GM19240 (cell line): ENCODE data around the gene CEP131.
"Not testable (repeated sequence)": the region's sequence is repeated elsewhere in the genome, so short reads cannot be mapped to it uniquely, and the experiment has no call there.

ENCODE experiments used
- DNase-seq: peaks from one replicate; pipeline ENCODE4 v3.0.0; 2011; ENCODE audit warnings: low spot score; ENCODE audit not compliant: insufficient read length

Gene CEP131

GRCh38 chr17:81166033-81166492 is 56.7 kb downstream of the CEP131 start, which contains the start of gene AATK:
Gene AATK (minus strand): TSS chr17:81166221. CDS start chr17:81165992, 229 bp downstream.
- no peak for DNase-seq

DNA sequence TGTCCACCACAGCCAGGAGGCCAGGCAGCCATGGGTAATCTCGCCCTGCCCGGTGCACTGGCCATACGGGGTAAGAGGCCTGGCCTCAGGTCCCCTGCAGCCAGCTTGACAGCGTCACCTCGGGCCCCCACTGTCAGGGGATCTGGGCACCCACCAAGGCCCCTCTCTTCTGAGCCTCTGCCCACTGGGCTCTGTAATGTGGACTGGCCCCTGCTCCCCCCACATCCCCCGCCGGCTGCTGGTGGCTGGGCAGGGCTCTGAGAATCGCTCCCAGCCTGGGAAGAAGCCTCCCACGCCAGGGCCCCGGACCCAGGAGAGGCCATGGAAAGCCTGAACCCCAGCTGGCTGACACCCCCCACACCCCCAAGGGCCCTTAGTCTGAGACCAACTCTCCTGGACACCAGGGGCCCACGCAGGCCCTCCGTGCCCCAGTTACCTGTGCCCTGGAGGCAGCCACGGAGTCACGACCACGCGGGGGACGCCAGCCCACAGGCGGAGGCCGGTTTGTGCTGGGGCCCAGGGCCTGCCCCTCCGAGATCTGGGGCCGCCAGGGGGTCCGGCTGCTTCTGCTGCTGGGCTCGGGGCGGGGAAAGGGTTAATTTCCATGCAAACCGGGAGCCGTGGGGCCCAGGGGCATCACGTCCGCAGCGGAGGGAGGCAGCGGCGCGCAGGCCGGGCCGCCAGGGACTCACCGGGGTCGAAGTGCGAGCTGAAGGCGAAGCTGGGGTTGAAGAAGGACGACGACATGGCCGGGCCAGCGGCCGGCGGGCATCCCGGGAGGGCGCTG is 57.3 kb downstream of the CEP131 start, which contains the start of gene PVALEF:
PVALEF (plus strand) TSS at position 262 of the 787 bp plus-strand sequence. CDS start 15,720 bp downstream, outside the sequence.
- DNase-seq, result no peak

- DNase-seq, result no peak
These were observed 58.2 kb downstream of the CEP131 start for GRCh38 chr17:81164371-81165245.

DNA sequence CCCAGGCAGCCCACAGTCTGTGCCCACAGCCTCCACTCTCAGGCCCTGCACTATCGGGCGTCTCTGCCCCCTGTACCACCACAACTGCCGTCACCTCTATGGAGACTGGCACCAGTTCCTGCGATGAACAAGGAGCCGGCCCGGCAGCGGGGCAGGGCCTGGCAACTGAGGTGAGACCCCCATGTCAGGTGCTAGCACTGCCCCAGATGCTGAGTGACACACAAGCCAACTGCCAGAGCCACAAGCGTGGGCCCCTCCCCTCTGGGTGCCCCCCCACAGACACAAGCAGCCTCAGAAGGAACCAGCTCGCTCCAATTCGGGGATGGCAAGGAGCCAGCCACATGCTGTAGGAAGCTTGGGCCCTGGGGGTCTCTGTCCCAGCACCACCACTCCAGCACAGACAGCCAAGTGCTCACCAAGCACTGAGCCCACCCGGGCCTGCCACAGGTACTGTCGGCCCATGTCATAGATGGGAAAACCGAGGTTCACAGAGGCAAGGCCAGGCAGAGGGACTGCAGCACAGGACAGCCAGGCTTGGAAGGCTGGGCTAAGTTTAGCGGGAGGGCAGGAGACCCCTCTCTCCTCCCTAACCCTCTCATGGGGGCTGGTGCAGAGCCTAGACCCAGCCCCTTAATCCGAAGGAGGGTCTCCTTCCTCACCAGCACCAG is 58.9 kb downstream of the CEP131 start:
- no peak for DNase-seq

DNA sequence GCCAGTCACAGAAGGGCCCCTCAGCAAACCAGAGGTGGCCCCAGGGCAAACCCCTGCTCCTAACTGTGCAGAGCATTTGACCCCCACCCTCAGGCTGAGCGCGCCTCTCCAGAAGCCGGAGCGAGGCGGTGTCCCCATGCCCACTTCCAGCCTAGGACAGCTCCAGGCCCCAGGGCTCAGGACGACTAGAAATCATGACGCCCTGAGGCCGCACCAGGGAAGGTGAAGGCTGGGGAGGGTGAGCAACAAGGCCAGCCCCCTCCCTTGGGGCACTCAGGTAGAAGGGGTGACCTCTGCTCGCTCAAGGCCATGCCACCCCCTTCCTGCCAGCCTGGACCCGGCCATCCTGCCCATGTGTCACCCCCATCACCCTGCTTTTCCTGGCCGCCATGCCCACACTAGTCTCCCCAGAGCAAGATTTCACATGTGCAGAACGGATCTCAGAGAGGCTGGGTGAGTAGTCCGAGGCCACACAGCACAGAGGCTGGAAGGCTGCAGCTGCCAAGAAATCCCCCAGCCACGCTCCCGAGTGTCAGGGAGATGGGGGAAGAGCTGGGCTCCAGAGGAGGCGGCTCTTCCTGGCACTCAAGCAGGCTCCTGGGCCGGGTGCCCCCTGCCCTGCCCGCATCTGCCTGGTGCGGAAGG is 59.6 kb downstream of the CEP131 start:
- no peak for DNase-seq

- no peak for DNase-seq
These were observed 60.3 kb downstream of the CEP131 start for GRCh38 chr17:81162491-81162890.

- DNase-seq, result no peak
These were observed 60.8 kb downstream of the CEP131 start for GRCh38 chr17:81161972-81162371.

GRCh38 chr17:81161536-81161935 is 61.2 kb downstream of the CEP131 start:
- no peak for DNase-seq

DNA sequence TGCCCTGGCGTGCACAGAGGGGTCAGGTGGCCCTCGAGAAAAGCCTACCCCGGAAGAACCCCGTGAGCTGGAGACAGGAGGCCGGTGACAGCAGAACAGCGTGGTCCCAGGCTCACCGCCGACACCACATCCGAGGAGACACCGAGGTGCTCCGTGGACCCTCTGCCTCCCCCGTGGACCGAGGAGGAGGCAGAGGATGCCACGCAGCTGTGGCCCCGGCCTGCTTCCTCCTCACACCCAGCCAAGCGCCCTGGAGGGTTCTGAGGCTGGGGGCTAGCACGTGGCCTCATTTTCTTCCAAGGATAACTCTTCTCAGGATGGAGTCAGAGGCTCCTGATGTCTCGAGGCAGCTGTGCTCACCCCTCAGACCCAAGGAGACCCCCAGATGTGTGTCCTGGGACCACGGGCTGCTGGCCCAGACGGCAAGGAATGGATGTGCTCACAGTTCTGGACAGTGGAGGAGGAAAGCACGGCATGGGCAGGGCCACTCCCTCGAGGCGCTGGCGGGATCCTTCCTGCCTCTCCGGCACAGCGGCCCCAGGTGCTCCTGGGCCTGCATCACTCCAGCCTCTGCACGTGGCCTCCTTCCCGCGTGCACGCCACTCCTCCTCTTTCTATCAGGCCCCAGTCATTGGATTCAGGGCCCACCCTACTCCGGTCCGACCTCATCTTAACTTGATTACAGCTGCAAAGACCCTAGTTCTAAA is 61.9 kb downstream of the CEP131 start:
- no peak for DNase-seq

DNA sequence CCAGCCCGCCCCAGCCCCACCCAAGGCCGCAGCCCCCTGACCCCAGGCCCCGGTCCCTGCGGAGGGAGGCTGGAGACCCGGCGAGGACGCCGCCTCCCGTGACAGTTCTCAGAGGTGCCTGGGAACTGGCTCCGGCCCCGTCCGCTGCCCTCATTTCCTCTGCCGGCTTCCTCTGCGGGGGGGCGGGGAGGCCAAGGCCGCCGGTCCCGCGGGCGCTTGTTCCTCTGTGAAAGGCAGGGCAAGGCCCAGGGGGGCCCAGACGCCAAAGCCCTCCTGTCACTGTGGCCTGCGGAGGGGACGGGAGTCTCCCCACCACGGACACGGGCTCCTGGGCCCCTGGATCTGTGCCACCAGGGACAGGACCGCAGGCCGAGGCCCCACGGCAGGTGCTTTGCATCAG is 62.5 kb downstream of the CEP131 start:
- DNase-seq, result no peak

DNA sequence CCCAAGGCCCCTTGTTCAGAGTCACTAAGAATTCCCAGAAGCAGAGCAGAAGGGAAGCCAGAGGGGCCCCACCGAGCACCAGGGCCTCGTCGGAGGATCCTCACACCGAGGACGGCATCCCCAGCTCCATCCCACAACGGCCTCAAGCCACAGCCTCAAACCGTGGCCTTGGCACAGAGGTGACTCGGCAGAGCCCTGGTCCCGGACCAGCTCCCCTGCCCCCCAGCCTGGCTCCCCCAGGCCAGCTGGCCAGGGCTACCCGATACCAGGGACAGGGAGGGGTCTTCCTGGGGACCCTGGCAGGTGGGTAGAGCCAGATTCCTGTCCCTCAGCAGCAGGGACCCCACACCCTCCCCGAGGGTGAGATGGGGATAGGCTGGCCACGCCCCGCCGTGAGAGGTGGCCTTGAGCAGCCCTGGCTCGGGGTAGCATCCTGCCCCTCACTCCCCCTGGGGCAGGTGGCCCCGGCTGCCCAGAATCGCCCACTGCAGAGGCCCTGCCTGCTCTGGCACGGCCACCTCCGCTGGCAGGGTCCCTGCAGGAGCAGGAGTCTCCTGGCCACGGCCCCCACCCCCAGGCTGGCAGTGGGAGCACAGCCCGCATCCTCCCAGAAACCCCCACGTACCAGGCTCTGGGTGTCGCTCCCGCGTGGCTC is 63.0 kb downstream of the CEP131 start:
- no peak for DNase-seq

GRCh38 chr17:81158688-81159590 is 63.8 kb downstream of the CEP131 start:
- DNase-seq, result no peak

DNA sequence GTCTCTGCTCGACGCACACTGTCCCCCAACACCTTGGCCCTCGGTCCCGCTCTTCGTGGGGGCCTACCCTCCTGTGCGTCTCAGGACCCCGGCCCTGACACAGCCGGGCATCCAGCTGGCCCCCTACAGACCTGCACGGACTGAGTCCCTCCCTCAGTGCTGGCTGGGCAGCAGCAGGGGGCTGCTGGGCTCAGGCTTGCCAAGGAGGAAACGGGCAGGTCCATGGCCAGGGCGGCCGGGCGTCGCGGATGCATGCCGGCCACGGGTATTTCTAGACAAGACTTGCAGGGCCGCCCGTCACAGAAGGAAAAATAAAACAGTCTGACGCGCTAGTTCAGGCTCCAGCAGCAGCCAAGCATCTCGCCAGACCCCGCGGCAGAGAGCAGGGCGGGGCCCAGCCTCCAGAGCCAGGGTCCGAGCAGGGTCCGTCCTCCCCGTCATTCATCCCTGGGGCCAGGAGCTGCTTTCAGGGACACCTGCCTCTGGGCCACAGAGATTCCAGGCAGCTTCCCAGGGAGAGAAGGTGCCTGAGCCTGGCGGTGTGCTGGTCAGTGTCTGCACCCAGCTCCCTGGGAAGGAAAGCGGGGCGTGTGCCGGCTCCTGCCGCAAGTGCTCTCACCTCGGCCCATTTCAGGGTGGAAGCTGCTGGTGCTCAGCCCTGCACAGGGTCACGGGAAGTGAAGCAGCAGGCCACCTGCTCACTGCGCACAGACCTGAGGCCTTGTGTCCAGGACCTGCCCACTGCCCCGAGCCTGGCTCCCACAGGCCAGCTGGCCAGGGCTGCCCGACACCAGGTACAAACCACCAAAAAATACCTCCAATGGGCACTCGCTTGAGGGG is 64.7 kb downstream of the CEP131 start:
- no peak for DNase-seq

GRCh38 chr17:81156866-81157805 is 65.6 kb downstream of the CEP131 start:
- no peak for DNase-seq

DNA sequence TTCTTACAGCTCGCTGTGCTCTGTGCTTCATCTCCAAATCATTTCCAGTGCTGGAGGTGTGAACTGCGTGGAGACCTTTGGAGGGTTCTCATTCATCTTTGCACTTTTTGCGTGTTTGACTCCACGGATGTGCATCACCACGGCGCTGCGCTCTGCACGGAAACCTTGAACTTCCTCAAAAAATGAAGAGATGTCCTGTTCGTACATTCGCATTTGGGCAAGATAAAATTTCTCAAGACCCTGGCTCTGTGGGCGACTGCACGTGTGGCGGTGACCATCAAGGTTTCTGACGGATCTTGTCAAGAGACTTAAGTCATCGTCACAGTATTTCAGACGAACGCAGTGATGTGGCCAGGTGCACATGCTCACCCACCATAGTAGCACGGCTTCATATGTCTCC is 67.8 kb downstream of the CEP131 start:
- no peak for DNase-seq

DNA sequence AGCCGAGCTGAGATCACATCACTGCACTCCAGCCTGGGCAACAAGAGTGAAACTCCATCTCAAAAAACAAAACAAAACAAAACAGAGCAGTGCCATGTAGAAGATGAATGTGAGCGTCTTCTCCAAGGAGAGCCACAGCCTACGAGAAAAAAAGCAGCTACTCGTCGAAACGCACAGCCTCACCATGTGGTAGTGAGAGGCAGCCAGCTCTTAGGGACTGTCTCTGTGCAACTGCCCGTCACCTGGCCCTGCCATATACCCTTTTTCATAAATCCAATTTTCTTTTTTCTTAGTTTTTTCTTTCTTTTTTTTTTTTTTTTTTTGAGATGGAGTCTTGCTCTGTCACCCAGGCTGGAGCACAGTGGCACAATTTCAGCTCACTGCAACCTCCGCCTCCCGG is 68.7 kb downstream of the CEP131 start:
- not testable (repeated sequence) for DNase-seq

DNA sequence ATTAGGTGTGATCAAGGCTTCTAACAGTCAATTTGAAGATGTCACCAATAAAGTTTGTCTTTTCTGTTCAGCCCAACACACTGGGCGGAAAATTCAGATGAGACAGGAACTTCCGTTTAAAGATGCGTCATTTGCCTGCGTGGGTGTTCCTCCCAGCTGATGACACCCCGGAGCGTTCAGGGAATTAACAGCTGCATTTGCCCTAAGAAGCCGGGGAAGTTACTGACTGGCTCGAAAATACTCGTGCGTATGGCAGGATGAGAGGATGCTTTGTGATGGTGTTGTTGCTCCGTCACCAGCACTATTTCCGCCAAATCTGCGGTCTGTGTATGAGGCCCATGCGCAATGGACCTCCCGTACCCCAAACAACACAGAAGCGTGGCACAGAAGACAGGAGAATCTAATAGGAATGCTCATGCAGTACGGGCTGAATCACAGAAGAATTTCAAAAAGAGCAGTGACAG is 69.4 kb downstream of the CEP131 start:
- no peak for DNase-seq
